ENCODE results near the gene SUPT20HL1. TPM values are rescaled to one million over a fixed set of nuclear protein-coding genes. Genes with fewer than 3 reads are reported as not detected.

The SUPT20HL1 gene
- total and polyA plus RNA-seq, 10 donors: not detected

- H3K4me3 ChIP-seq: no peak overlapping the region
- H3K4me1 ChIP-seq: no peaks in the 10 kb centered on the region
- 70 to 100% (median 82%) methylated on average over 1 to 2 of the region's 2 CpGs for WGBS, 5 donors
- no peak overlapping the region for H3K27ac ChIP-seq
- no peak for TF ChIP-seq POLR2AphosphoS5 (IDR thresholded peaks at IDR 0.05)
- TF ChIP-seq, protein P1, sequence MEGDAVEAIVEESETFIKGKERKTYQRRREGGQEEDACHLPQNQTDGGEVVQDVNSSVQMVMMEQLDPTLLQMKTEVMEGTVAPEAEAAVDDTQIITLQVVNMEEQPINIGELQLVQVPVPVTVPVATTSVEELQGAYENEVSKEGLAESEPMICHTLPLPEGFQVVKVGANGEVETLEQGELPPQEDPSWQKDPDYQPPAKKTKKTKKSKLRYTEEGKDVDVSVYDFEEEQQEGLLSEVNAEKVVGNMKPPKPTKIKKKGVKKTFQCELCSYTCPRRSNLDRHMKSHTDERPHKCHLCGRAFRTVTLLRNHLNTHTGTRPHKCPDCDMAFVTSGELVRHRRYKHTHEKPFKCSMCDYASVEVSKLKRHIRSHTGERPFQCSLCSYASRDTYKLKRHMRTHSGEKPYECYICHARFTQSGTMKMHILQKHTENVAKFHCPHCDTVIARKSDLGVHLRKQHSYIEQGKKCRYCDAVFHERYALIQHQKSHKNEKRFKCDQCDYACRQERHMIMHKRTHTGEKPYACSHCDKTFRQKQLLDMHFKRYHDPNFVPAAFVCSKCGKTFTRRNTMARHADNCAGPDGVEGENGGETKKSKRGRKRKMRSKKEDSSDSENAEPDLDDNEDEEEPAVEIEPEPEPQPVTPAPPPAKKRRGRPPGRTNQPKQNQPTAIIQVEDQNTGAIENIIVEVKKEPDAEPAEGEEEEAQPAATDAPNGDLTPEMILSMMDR (IDR thresholded peaks at IDR 0.05 in 8 of 11, conservative IDR thresholded peaks at IDR 0.05 in 3 of 11): no peak
- TF ChIP-seq POLR2A (IDR thresholded peaks at IDR 0.05): no peak
- DNase-seq: no peak
- H3K9me3 ChIP-seq: peaks cover 0 to 4% (median 0%) of the 10 kb centered on the region in 8 donors
- peaks cover 0 to 44% (median 0%) of the 10 kb centered on the region in 7 donors for H3K27me3 ChIP-seq (replicated peaks in 1 of 7)
- intact Hi-C loops (cut with DNase I; ENCODE audit: low total_unique reads): no loop called here
- no peaks in the 10 kb centered on the region for H3K36me3 ChIP-seq
These were observed 27.3 kb downstream of the SUPT20HL1 start for GRCh38 chrX:24387724-24388123.

- intact Hi-C loops (cut with DNase I; ENCODE audit: low total_unique reads): no loop called here
- DNase-seq: no peak
These were observed 30.9 kb downstream of the SUPT20HL1 start for GRCh38 chrX:24391389-24391788.

DNA sequence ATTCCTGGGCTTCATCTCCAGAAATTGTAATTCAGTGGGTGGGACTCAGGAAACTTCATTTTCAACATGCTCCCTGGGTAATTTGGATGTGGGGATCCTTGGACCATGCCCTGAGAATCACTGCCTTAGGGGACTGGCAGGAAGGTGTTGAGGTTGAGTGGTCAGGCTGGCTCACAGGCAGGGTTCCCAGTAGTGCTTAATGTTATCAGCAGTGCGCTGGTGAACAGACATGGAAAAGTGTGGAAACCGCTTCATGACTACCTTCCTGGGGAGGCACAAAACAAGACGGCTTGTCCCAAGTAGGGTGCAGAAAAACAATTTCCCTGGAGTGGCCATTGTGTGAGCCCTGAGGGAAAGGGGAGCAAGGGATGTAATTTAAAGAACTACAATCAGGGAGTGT lies 31.4 kb downstream of the SUPT20HL1 start:
- Histone ChIP-seq H3K4me3 (no peak overlapping the region), H3K4me1 (no peaks in the 10 kb centered on the region), H3K27me3 (replicated peaks in 1 of 7) (peaks cover 0 to 44% (median 0%) of the 10 kb centered on the region in 7 donors), H3K9me3 (no peaks in the 10 kb centered on the region), H3K36me3 (no peaks in the 10 kb centered on the region), H3K27ac (no peak overlapping the region)
- DNase-seq: no peak
- intact Hi-C loops (cut with DNase I; ENCODE audit: low total_unique reads): no loop called here
- TF ChIP-seq POLR2A (IDR thresholded peaks at IDR 0.05) (no peak), POLR2AphosphoS5 (IDR thresholded peaks at IDR 0.05) (no peak)
- TF ChIP-seq, protein P1 (IDR thresholded peaks at IDR 0.05 in 8 of 11, conservative IDR thresholded peaks at IDR 0.05 in 3 of 11): no peak
- 56 to 82% (median 66%) methylated on average over 3 of the region's 3 CpGs for WGBS, 5 donors

More at GRCh38 chrX:24391389-24391788, 30.9 kb downstream of the SUPT20HL1 start:
- Histone ChIP-seq H3K9me3 (no peaks in the 10 kb centered on the region), H3K27ac (no peak overlapping the region), H3K4me1 (no peaks in the 10 kb centered on the region), H3K27me3 (replicated peaks in 1 of 7) (peaks cover 0 to 46% (median 0%) of the 10 kb centered on the region in 7 donors), H3K4me3 (no peak overlapping the region), H3K36me3 (no peaks in the 10 kb centered on the region)
- WGBS, 5 donors: 51 to 71% (median 70%) methylated on average over 5 of the region's 5 CpGs
- TF ChIP-seq POLR2AphosphoS5 (IDR thresholded peaks at IDR 0.05): no peak
- TF ChIP-seq, protein P1 (IDR thresholded peaks at IDR 0.05 in 8 of 11, conservative IDR thresholded peaks at IDR 0.05 in 3 of 11): no peak
- no peak for TF ChIP-seq POLR2A (IDR thresholded peaks at IDR 0.05)

DNA sequence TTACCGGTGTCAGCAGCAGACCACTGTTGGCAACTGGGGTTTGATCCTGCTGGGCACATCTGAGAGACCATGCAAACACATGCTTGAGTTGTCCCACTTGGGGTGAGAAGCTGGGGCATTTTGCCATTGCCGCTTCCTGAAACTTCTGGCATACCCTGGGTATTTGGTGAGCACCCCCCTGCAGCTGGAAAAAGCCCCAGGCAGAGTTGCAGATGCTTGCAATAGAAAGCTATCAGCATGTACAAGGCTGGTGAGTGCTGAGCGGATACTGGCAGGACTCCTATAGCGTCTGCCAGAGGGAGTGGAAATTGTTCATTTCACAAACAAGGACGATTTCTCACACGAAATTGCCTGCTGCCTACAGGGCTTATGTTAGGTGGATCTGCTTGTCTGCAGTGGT lies 32.3 kb downstream of the SUPT20HL1 start:
- Histone ChIP-seq H3K36me3 (no peaks in the 10 kb centered on the region), H3K27ac (no peak overlapping the region), H3K9me3 (no peaks in the 10 kb centered on the region), H3K4me1 (no peaks in the 10 kb centered on the region), H3K27me3 (replicated peaks in 1 of 7) (peaks cover 0 to 44% (median 0%) of the 10 kb centered on the region in 7 donors), H3K4me3 (no peak overlapping the region)
- intact Hi-C loops (cut with DNase I; ENCODE audit: low total_unique reads): no loop called here
- 59 to 96% (median 81%) methylated on average over 6 of the region's 6 CpGs for WGBS, 5 donors
- TF ChIP-seq, protein P1 (IDR thresholded peaks at IDR 0.05 in 8 of 11, conservative IDR thresholded peaks at IDR 0.05 in 3 of 11): no peak
- TF ChIP-seq POLR2AphosphoS5 (IDR thresholded peaks at IDR 0.05) (no peak), POLR2A (IDR thresholded peaks at IDR 0.05) (no peak)
- DNase-seq: no peak

All from spleen (tissue), 11 donors.